GM19395 (cell line): ENCODE data around the gene PNKD.

Experiments
- ATAC-seq: cut with Tn5 transposase; IDR thresholded peaks from one replicate; pipeline ENCODE4 v1.9.1; 2021; ENCODE audit warnings: mild to moderate bottlenecking, moderate library complexity; ENCODE audit not compliant: unreplicated experiment

The PNKD gene

GRCh38 chr2:218368621-218369153 is 98.4 kb downstream of the PNKD start:
- no peak for ATAC-seq

GRCh38 chr2:218369330-218369729 is 99.0 kb downstream of the PNKD start:
- no peak for ATAC-seq

GRCh38 chr2:218370410-218371063 is 100.2 kb downstream of the PNKD start:
- no peak for ATAC-seq

GRCh38 chr2:218371983-218372350 is 101.6 kb downstream of the PNKD start:
- no peak for ATAC-seq

GRCh38 chr2:218374795-218375194 is 104.5 kb downstream of the PNKD start:
- no peak for ATAC-seq

GRCh38 chr2:218375212-218375611 is 104.9 kb downstream of the PNKD start:
- ATAC-seq = no peak

GRCh38 chr2:218378053-218378452 is 107.7 kb downstream of the PNKD start:
- no peak for ATAC-seq

- ATAC-seq = no peak
These were observed 111.6 kb downstream of the PNKD start, which contains the start of gene SLC11A1 for GRCh38 chr2:218381916-218382366. TSS of gene SLC11A1 (plus strand) at chr2:218382273. CDS start at chr2:218382369, 96 bp downstream.

GRCh38 chr2:218382785-218383184 is 112.5 kb downstream of the PNKD start:
- ATAC-seq = no peak

- no peak for ATAC-seq
These were observed 113.7 kb downstream of the PNKD start for GRCh38 chr2:218383892-218384519.

GRCh38 chr2:218384975-218385374 is 114.7 kb downstream of the PNKD start:
- ATAC-seq = no peak

- ATAC-seq = no peak
These were observed 116.4 kb downstream of the PNKD start for GRCh38 chr2:218386505-218387368.

GRCh38 chr2:218387369-218388194 is 117.3 kb downstream of the PNKD start:
- no peak for ATAC-seq

- ATAC-seq = no peak
These were observed 119.2 kb downstream of the PNKD start for GRCh38 chr2:218389333-218390150.

GRCh38 chr2:218391202-218391601 is 120.9 kb downstream of the PNKD start:
- no peak for ATAC-seq

GRCh38 chr2:218392459-218392858 is 122.1 kb downstream of the PNKD start:
- ATAC-seq = no peak

GRCh38 chr2:218392891-218393462 is 122.7 kb downstream of the PNKD start:
- ATAC-seq = no peak

GRCh38 chr2:218393750-218394290 is 123.5 kb downstream of the PNKD start:
- ATAC-seq = no peak
